H9 (cell line): ENCODE results near the gene APOL4. TPM values are rescaled to one million over a fixed set of nuclear protein-coding genes. Genes with fewer than 3 reads are reported as not detected.

Experiments used
- DNase-seq: peaks from one replicate; pipeline ENCODE4 v3.0.0-alpha.2; 2017
- H2AFZ ChIP-seq: one replicate; pipeline ENCODE4 v1.6.1; 2013; ENCODE audit warnings: mild to moderate bottlenecking, low read length, control low read depth, moderate library complexity
- H2AK5ac ChIP-seq: 2 replicates; pipeline ENCODE4 v1.6.1; 2013; ENCODE audit warnings: low read length, control low read depth, mixed read lengths; ENCODE audit not compliant: insufficient read length
- H2BK120ac ChIP-seq: one replicate; pipeline ENCODE4 v1.6.1; 2013; ENCODE audit warnings: low read depth, mild to moderate bottlenecking, low read length, control low read depth, inconsistent platforms; ENCODE audit not compliant: poor library complexity, severe bottlenecking
- H2BK12ac ChIP-seq: 2 replicates; pipeline ENCODE4 v1.6.1; 2013; ENCODE audit warnings: low read length, control low read depth, mixed read lengths, low read depth; ENCODE audit not compliant: insufficient read length
- H2BK15ac ChIP-seq: 2 replicates; pipeline ENCODE4 v1.6.1; 2013; ENCODE audit warnings: low read depth, low read length, control low read depth
- H2BK20ac ChIP-seq: one replicate; pipeline ENCODE4 v1.6.1; 2013; ENCODE audit warnings: low read depth, mild to moderate bottlenecking, low read length, control low read depth, inconsistent platforms; ENCODE audit not compliant: poor library complexity, severe bottlenecking
- H2BK5ac ChIP-seq: 2 replicates; pipeline ENCODE4 v1.6.1; 2013; ENCODE audit warnings: low read length, control low read depth, mixed read lengths; ENCODE audit not compliant: insufficient read length
- H3K14ac ChIP-seq: 2 replicates; pipeline ENCODE4 v1.6.1; 2013; ENCODE audit warnings: low read length, control low read depth; ENCODE audit not compliant: insufficient read depth
- H3K18ac ChIP-seq: 2 replicates; pipeline ENCODE4 v1.6.1; 2013; ENCODE audit warnings: low read depth, mild to moderate bottlenecking, mixed read lengths, low read length, control low read depth; ENCODE audit not compliant: insufficient read length
- H3K23ac ChIP-seq: 2 replicates; pipeline ENCODE4 v1.6.1; 2013; ENCODE audit warnings: low read length, control low read depth, mixed read lengths, low read depth; ENCODE audit not compliant: insufficient read length
- H3K23me2 ChIP-seq: 2 replicates; pipeline ENCODE4 v1.6.1; 2013; ENCODE audit warnings: low read depth, mild to moderate bottlenecking, mixed read lengths, low read length, control low read depth; ENCODE audit not compliant: insufficient read length, poor library complexity, severe bottlenecking
- H3K27ac ChIP-seq: 2 replicates; pipeline ENCODE4 v1.5.1; 2013; ENCODE audit warnings: low read length, control low read depth, mixed read lengths, low read depth; ENCODE audit not compliant: insufficient read length
- H3K27me3 ChIP-seq: 2 replicates; pipeline ENCODE4 v1.6.1; 2013; ENCODE audit warnings: low read length, control low read depth, inconsistent platforms; ENCODE audit not compliant: insufficient read depth
- H3K4ac ChIP-seq: 2 replicates; pipeline ENCODE4 v1.6.1; 2013; ENCODE audit warnings: low read depth, mild to moderate bottlenecking, control low read depth, inconsistent platforms, low read length, moderate library complexity
- H3K4me1 ChIP-seq: 2 replicates; pipeline ENCODE4 v1.6.1; 2013; ENCODE audit warnings: low read length, control low read depth, inconsistent platforms; ENCODE audit not compliant: insufficient read depth
- H3K4me2 ChIP-seq: 2 replicates; pipeline ENCODE4 v1.6.1; 2013; ENCODE audit warnings: low read length, control low read depth, mixed read lengths; ENCODE audit not compliant: insufficient read length, insufficient read depth
- H3K56ac ChIP-seq: 2 replicates; pipeline ENCODE4 v1.6.1; 2013; ENCODE audit warnings: low read depth, mild to moderate bottlenecking, mixed read lengths, low read length, control low read depth; ENCODE audit not compliant: insufficient read length
- H3K79me1 ChIP-seq: 2 replicates; pipeline ENCODE4 v1.6.1; 2013; ENCODE audit warnings: low read depth, mild to moderate bottlenecking, moderate library complexity, low read length, control low read depth, inconsistent platforms; ENCODE audit not compliant: insufficient read depth, poor library complexity, severe bottlenecking
- H3K79me2 ChIP-seq: 2 replicates; pipeline ENCODE4 v1.6.1; 2013; ENCODE audit warnings: low read length, control low read depth, inconsistent platforms; ENCODE audit not compliant: insufficient read depth
- H3K9ac ChIP-seq: 2 replicates; pipeline ENCODE4 v1.6.1; 2013; ENCODE audit warnings: low read length, control low read depth, mixed read lengths; ENCODE audit not compliant: insufficient read length; ENCODE audit errors: extremely low read depth
- H3K9me3 ChIP-seq: one replicate; pipeline ENCODE4 v1.6.1; 2013; ENCODE audit warnings: low read depth, low read length, inconsistent platforms; ENCODE audit not compliant: control insufficient read depth
- H3T11ph ChIP-seq: one replicate; pipeline ENCODE4 v1.6.1; 2013; ENCODE audit warnings: mild to moderate bottlenecking, low read length, control low read depth, inconsistent platforms
- H4K20me1 ChIP-seq: one replicate; pipeline ENCODE4 v1.6.1; 2013; ENCODE audit not compliant: control insufficient read depth, insufficient read length, insufficient read depth
- H4K5ac ChIP-seq: 2 replicates; pipeline ENCODE4 v1.6.1; 2013; ENCODE audit warnings: low read depth, mild to moderate bottlenecking, mixed read lengths, low read length, control low read depth; ENCODE audit not compliant: insufficient read length
- H4K8ac ChIP-seq: replicated peaks from 2 replicates; pipeline ENCODE4 v1.6.1; 2013; ENCODE audit warnings: low read length, control low read depth, mixed read lengths, low read depth; ENCODE audit not compliant: insufficient read length
- H4K91ac ChIP-seq: 2 replicates; pipeline ENCODE4 v1.6.1; 2013; ENCODE audit warnings: low read depth, mild to moderate bottlenecking, moderate library complexity, mixed read lengths, low read length, control low read depth; ENCODE audit not compliant: insufficient read length
- H3K27ac Mint-ChIP-seq, 3 experiments: 2 replicates in 2 of 3; 3 replicates in 1 of 3; pipeline ENCODE4 v1.8.0; 2020 to 2021; ENCODE audit warnings: mixed read lengths in 3 of 3, mild to moderate bottlenecking in 1 of 3, moderate library complexity in 1 of 3
- H3K27me3 Mint-ChIP-seq: 2 replicates; pipeline ENCODE4 v1.8.0; 2021; ENCODE audit warnings: low read depth, mild to moderate bottlenecking, moderate library complexity, mixed read lengths
- H3K36me3 Mint-ChIP-seq, 3 experiments: 2 replicates in 2 of 3; 3 replicates in 1 of 3; pipeline ENCODE4 v1.8.0; 2020 to 2021; ENCODE audit warnings: low read depth in 3 of 3, mixed read lengths in 3 of 3; ENCODE audit not compliant: insufficient read depth in 1 of 3
- H3K4me1 Mint-ChIP-seq, 2 experiments: 2 replicates each; pipeline ENCODE4 v1.8.0; 2020; ENCODE audit warnings: mixed read lengths in 2 of 2
- H3K4me3 Mint-ChIP-seq, 2 experiments: 2 replicates in 1 of 2; 3 replicates in 1 of 2; pipeline ENCODE4 v1.8.0; 2020 to 2021; ENCODE audit warnings: mild to moderate bottlenecking in 2 of 2, mixed read lengths in 2 of 2, moderate library complexity in 1 of 2
- H3K9me3 Mint-ChIP-seq, 2 experiments: 2 replicates in 1 of 2; 3 replicates in 1 of 2; pipeline ENCODE4 v1.8.0; 2020; ENCODE audit warnings: mild to moderate bottlenecking in 2 of 2, mixed read lengths in 2 of 2, moderate library complexity in 1 of 2
- CTCF ChIP-seq: fragments of 200-600 bp; sonication (generic); conservative IDR thresholded peaks from 3 replicates; pipeline ENCODE4 v1.8.0; 2021; ENCODE audit warnings: antibody characterized with exemption, mild to moderate bottlenecking
- WGBS: extraction: QIAGEN DNeasy Blood & Tissue Kit; methylation state at CpG from one replicate; pipeline ENCODE4 v1.1.7; 2013; ENCODE audit warnings: missing lambda C conversion rate, low lambda C conversion rate, mixed read lengths; ENCODE audit not compliant: insufficient read length; ENCODE audit errors: extremely low coverage; 5-methylcytosine and 5-hydroxymethylcytosine counted together
- total RNA-seq: library from RNA; stranded (reverse); gene quantifications from 2 replicates; pipeline ENCODE4 v1.2.1, GENCODE V29; 2021

The APOL4 gene
- total RNA-seq, 1 experiment from 2014 or later: not detected

GRCh38 chr22:36197065-36197440 lies 4.6 kb downstream of the APOL4 start:
- no peak overlapping the region for H2AFZ ChIP-seq
- no peak overlapping the region for H2BK5ac ChIP-seq
- H2BK120ac ChIP-seq: no peak overlapping the region
- TF ChIP-seq CTCF: no peak
- H3K14ac ChIP-seq: no peak overlapping the region
- Mint-ChIP-seq H3K36me3 (no peaks in the 10 kb centered on the region), H3K27me3 (peaks cover 2% of the 10 kb centered on the region; the same call in 1 of the 2 replicates), H3K4me1 (peaks cover 34 to 52% of the 10 kb centered on the region in 2 experiments), H3K9me3 (no peaks in the 10 kb centered on the region; a peak in 1 of 5 replicates), H3K4me3 (peak overlapping the region; percentile 20 to 53; a peak in 3 of 5 replicates), H3K27ac (peak overlapping the region; percentile 80 to 94 (median 89); a peak in 5 of 7 replicates)
- peak; percentile 93 for DNase-seq
- H4K8ac ChIP-seq: no peak overlapping the region
- H3K9ac ChIP-seq: no peak overlapping the region
- no peak overlapping the region for H3K23ac ChIP-seq
- no peak overlapping the region for H2BK15ac ChIP-seq
- H3K18ac ChIP-seq: peak overlapping the region; percentile 33
- H4K20me1 ChIP-seq: no peaks in the 10 kb centered on the region
- no peak overlapping the region for H3K27ac ChIP-seq
- no peak overlapping the region for H4K5ac ChIP-seq
- no peak overlapping the region for H2AK5ac ChIP-seq
- H2BK20ac ChIP-seq: no peak overlapping the region
- no peak overlapping the region for H3T11ph ChIP-seq
- H4K91ac ChIP-seq: no peak overlapping the region
- H3K79me2 ChIP-seq: no peaks in the 10 kb centered on the region
- H3K56ac ChIP-seq: no peak overlapping the region
- no peak overlapping the region for H3K4ac ChIP-seq
- WGBS: no CpG with 5 or more reads among the region's 5 CpGs
- H3K79me1 ChIP-seq: no peaks in the 10 kb centered on the region
- no peak overlapping the region for H3K4me2 ChIP-seq
- H3K27me3 ChIP-seq: no peaks in the 10 kb centered on the region
- H3K4me1 ChIP-seq: peaks cover 4% of the 10 kb centered on the region; the same call in 1 of the 2 replicates
- H2BK12ac ChIP-seq: no peak overlapping the region
- H3K23me2 ChIP-seq: no peaks in the 10 kb centered on the region
- no peaks in the 10 kb centered on the region for H3K9me3 ChIP-seq
